K562 (cell line): ENCODE results near the gene RNF138. TPM values are rescaled to one million over a fixed set of nuclear protein-coding genes. Genes with fewer than 3 reads are reported as not detected.

Experiments used
- ARID1B ChIP-seq: fragments of 450-650 bp; IDR thresholded peaks from 2 replicates; pipeline ENCODE4 v1.6.1; 2016; ENCODE audit warnings: antibody characterized with exemption, mild to moderate bottlenecking, inconsistent platforms
- ETS2 ChIP-seq: IDR thresholded peaks from 2 replicates; pipeline ENCODE4 v1.6.1; 2016; ENCODE audit warnings: borderline replicate concordance, missing genetic modification characterization, mild to moderate bottlenecking, moderate library complexity, missing compliant biosample characterization; ENCODE audit not compliant: poor library complexity, severe bottlenecking
- EWSR1 ChIP-seq: fragments of 450-650 bp; IDR thresholded peaks from 2 replicates; pipeline ENCODE4 v1.6.1; 2018; ENCODE audit warnings: borderline replicate concordance, mild to moderate bottlenecking, low read depth, moderate library complexity; ENCODE audit not compliant: partially characterized antibody
- FOXM1 ChIP-seq, 2 experiments: fragments of 450-650 bp in 1 of 2; sonication (generic) in 1 of 2; formaldehyde crosslinking in 1 of 2; IDR thresholded peaks; 2 replicates each; pipeline versions ENCODE4 v1.6.1 to v1.9.0; 2017 to 2022; ENCODE audit warnings: low read depth in 2 of 2, mild to moderate bottlenecking in 2 of 2, missing genetic modification reagents in 1 of 2, moderate library complexity in 1 of 2
- FOXP1 ChIP-seq: sonication (generic); formaldehyde crosslinking; IDR thresholded peaks from 2 replicates; pipeline ENCODE4 v1.8.0; 2022; ENCODE audit warnings: mild to moderate bottlenecking, missing genetic modification reagents
- GABPB1 ChIP-seq: sonication (generic); formaldehyde crosslinking; IDR thresholded peaks from 2 replicates; pipeline ENCODE4 v1.8.0; 2022; ENCODE audit warnings: mild to moderate bottlenecking, missing genetic modification reagents
- GTF2E2 ChIP-seq: fragments of 200-800 bp; sonication (Bioruptor generic); IDR thresholded peaks from 2 replicates; pipeline ENCODE4 v1.6.1; 2016; ENCODE audit warnings: missing genetic modification characterization, missing compliant biosample characterization
- HOXB6 ChIP-seq: fragments of 250-450 bp; sonication (Bioruptor Pico); IDR thresholded peaks from 2 replicates; pipeline ENCODE4 v1.5.1; 2022; ENCODE audit warnings: mild to moderate bottlenecking, borderline replicate concordance
- ILF3 ChIP-seq: fragments of 450-650 bp; IDR thresholded peaks from 2 replicates; pipeline ENCODE4 v1.6.1; 2018; ENCODE audit warnings: antibody characterized with exemption, mild to moderate bottlenecking, moderate library complexity, borderline replicate concordance
- ILK ChIP-seq: fragments of 450-650 bp; IDR thresholded peaks from 2 replicates; pipeline ENCODE4 v1.6.1; 2016; ENCODE audit warnings: missing genetic modification characterization, low read depth, mild to moderate bottlenecking, missing compliant biosample characterization, moderate library complexity, borderline replicate concordance
- LCOR ChIP-seq: sonication (generic); formaldehyde crosslinking; IDR thresholded peaks from 2 replicates; pipeline ENCODE4 v1.8.0; 2022; ENCODE audit warnings: mild to moderate bottlenecking, missing genetic modification reagents
- MECOM ChIP-seq: fragments of 250-450 bp; sonication (Bioruptor Pico); IDR thresholded peaks from 2 replicates; pipeline ENCODE4 v1.8.0; 2022; ENCODE audit warnings: inconsistent platforms
- NELFE ChIP-seq: IDR thresholded peaks from 2 replicates; pipeline ENCODE4 v1.6.1; 2011; ENCODE audit warnings: mild to moderate bottlenecking; ENCODE audit not compliant: insufficient read depth, insufficient read length
- NONO ChIP-seq, 2 experiments: fragments of 200-400 bp in 1 of 2; fragments of 450-650 bp in 1 of 2; formaldehyde crosslinking in 1 of 2; IDR thresholded peaks; 2 replicates each; pipeline ENCODE4 v1.6.1; 2017; ENCODE audit warnings: low read depth in 2 of 2, mild to moderate bottlenecking in 2 of 2, moderate library complexity in 2 of 2, low read length in 1 of 2
- NR0B1 ChIP-seq: fragments of 450-650 bp; IDR thresholded peaks from one replicate; pipeline ENCODE4 v1.6.1; 2018; ENCODE audit warnings: mild to moderate bottlenecking, moderate library complexity; ENCODE audit not compliant: partially characterized antibody
- POLR3G ChIP-seq: IDR thresholded peaks from 2 replicates; pipeline ENCODE4 v1.6.1; 2011; ENCODE audit not compliant: insufficient read length, insufficient replicate concordance; ENCODE audit errors: extremely low read depth
- RBBP5 ChIP-seq: fragments of 200-600 bp; sonication (generic); IDR thresholded peaks from 2 replicates; pipeline ENCODE4 v1.6.1; 2012; ENCODE audit warnings: borderline replicate concordance, mild to moderate bottlenecking, low read length, control low read depth, inconsistent platforms; ENCODE audit not compliant: insufficient read depth, poor library complexity, severe bottlenecking
- SIN3B ChIP-seq: fragments of 450-650 bp; IDR thresholded peaks from 2 replicates; pipeline ENCODE4 v1.6.1; 2017; ENCODE audit warnings: low read depth, mild to moderate bottlenecking, moderate library complexity
- SMAD2 ChIP-seq: fragments of 150-350 bp; IDR thresholded peaks from 2 replicates; pipeline ENCODE4 v1.6.1; 2014; ENCODE audit warnings: low read depth, mild to moderate bottlenecking, low read length
- SMAD3 ChIP-seq: fragments of 450-650 bp; formaldehyde crosslinking; conservative IDR thresholded peaks from 2 replicates; pipeline ENCODE4 v1.4.0; 2020; ENCODE audit warnings: mild to moderate bottlenecking
- TAF1 ChIP-seq: IDR thresholded peaks from 2 replicates; pipeline ENCODE4 v1.6.1; 2011; ENCODE audit warnings: mild to moderate bottlenecking, low read length, moderate library complexity; ENCODE audit not compliant: insufficient read depth, control insufficient read depth, severe bottlenecking; ENCODE audit errors: extremely low read depth
- XRCC5 ChIP-seq: fragments of 200-400 bp; formaldehyde crosslinking; IDR thresholded peaks from 2 replicates; pipeline ENCODE4 v1.6.1; 2017; ENCODE audit warnings: low read depth, mild to moderate bottlenecking, low read length
- ZC3H11A ChIP-seq: IDR thresholded peaks from 2 replicates; pipeline ENCODE4 v1.6.1; 2012; ENCODE audit warnings: low read depth, low read length, improper control_type of control experiment
- ZFX ChIP-seq: sonication (generic); formaldehyde crosslinking; IDR thresholded peaks from 2 replicates; pipeline ENCODE4 v1.8.0; 2022; ENCODE audit warnings: mild to moderate bottlenecking, missing genetic modification reagents, moderate library complexity
- ZNF143 ChIP-seq: sonication (generic); formaldehyde crosslinking; IDR thresholded peaks from 2 replicates; pipeline ENCODE4 v1.9.0; 2022; ENCODE audit warnings: mild to moderate bottlenecking, missing genetic modification reagents
- ZNF146 ChIP-seq: IDR thresholded peaks from one replicate; pipeline ENCODE4 v1.6.1; 2018; ENCODE audit warnings: missing compliant biosample characterization; ENCODE audit not compliant: unreplicated experiment
- ZNF175 ChIP-seq: fragments of 200-800 bp; sonication (Bioruptor generic); IDR thresholded peaks from 2 replicates; pipeline ENCODE4 v1.6.1; 2016; ENCODE audit warnings: low read depth, mild to moderate bottlenecking, missing genetic modification characterization, missing compliant biosample characterization
- ZNF263 ChIP-seq: sonication (generic); formaldehyde crosslinking; IDR thresholded peaks from 2 replicates; pipeline ENCODE4 v1.8.0; 2022; ENCODE audit warnings: mild to moderate bottlenecking, missing genetic modification reagents, borderline replicate concordance
- ZNF324 ChIP-seq: fragments of 250-450 bp; sonication (Bioruptor Pico); IDR thresholded peaks from 2 replicates; pipeline ENCODE4 v1.4.0; 2020; ENCODE audit warnings: mild to moderate bottlenecking
- ZNF384 ChIP-seq: IDR thresholded peaks from 2 replicates; pipeline ENCODE4 v1.6.1; 2012; ENCODE audit warnings: low read depth, low read length, improper control_type of control experiment
- polyA plus RNA-seq, 8 experiments: library from polyadenylated mRNA; depleted of rRNA in 4 of 8; stranded (reverse) in 5 of 8; unstranded in 3 of 8; fragments of >200 nt; fragmentation: Nextera tagmentation in 2 of 8; fragmentation: Illumina TruSeq in 1 of 8; extraction: Ambion mirVana in 2 of 8; extraction: Trizol in 1 of 8; gene quantifications; 2 replicates each; pipeline versions ENCODE4 v1.2.1 to v1.2.3, GENCODE V29; 2011 to 2014; ENCODE audit warnings: inconsistent platforms in 1 of 8, missing spikeins in 1 of 8
- total RNA-seq, 7 experiments: library from RNA; depleted of rRNA in 6 of 7; stranded (reverse); fragments of >200 nt in 6 of 7; fragmentation: Illumina TruSeq in 2 of 7; extraction: Trizol in 2 of 7; gene quantifications; 2 replicates each; pipeline versions ENCODE4 v1.2.1 to v1.2.3, GENCODE V29; 2011 to 2021; ENCODE audit warnings: low replicate concordance in 1 of 7

Gene RNF138
- total and polyA plus RNA-seq, 9 of the 15 experiments (the other 6 are each of a cell fraction or from before 2014, with no cell fraction given), result 47.6 to 100 (median 62.5) TPM

- TF ChIP-seq FOXM1 (IDR thresholded peaks at IDR 0.05; ENCODE audit: low read depth) (no peak), FOXM1 (CRISPR knock-in tag; IDR thresholded peaks at IDR 0.05; ENCODE audit: low read depth) (no peak), ARID1B (no peak), SIN3B (no peak), ETS2 (tag) (no peak), ILF3 (no peak), ILK (tag) (no peak), ZNF146 (CRISPR knock-in tag) (no peak), ZNF384 (no peak), TAF1 (peak; percentile 16), SMAD3 (CRISPR knock-in tag) (no peak), NELFE (no peak), POLR3G (no peak), RBBP5 (peak; percentile 96), GTF2E2 (tag) (no peak), ZFX (CRISPR knock-in tag) (no peak; the same call in 1 of the 2 replicates), EWSR1 (no peak), LCOR (no peak), ZNF175 (CRISPR knock-in tag) (no peak), SMAD2 (no peak), ZC3H11A (no peak), HOXB6 (CRISPR knock-in tag) (no peak), FOXP1 (no peak), MECOM (no peak), ZNF263 (CRISPR knock-in tag) (no peak), GABPB1 (CRISPR knock-in tag) (no peak), ZNF324 (CRISPR knock-in tag) (no peak), XRCC5 (no peak), NONO (IDR thresholded peaks at IDR 0.05; ENCODE audit: low read depth in 2 of 2, low read length in 1 of 2) (no peak), ZNF143 (CRISPR knock-in tag) (no peak), NR0B1 (no peak)
Observed at GRCh38 chr18:32093102-32093511, 1.4 kb downstream of the RNF138 start (continued).
